HEK293 (cell line): Measurements from ENCODE around the gene CXCL17.

Experiments
- BCL11B ChIP-seq: fragments of 450-650 bp; formaldehyde crosslinking; IDR thresholded peaks from 2 replicates; pipeline ENCODE4 v1.5.1; 2016; ENCODE audit warnings: low read depth, missing biosample characterization, missing genetic modification characterization
- PRDM10 ChIP-seq: fragments of 450-650 bp; formaldehyde crosslinking; IDR thresholded peaks from 2 replicates; pipeline ENCODE4 v1.5.1; 2016; ENCODE audit warnings: missing biosample characterization, missing genetic modification characterization
- PRDM2 ChIP-seq: fragments of 450-650 bp; formaldehyde crosslinking; IDR thresholded peaks from 2 replicates; pipeline ENCODE4 v1.5.1; 2016; ENCODE audit warnings: missing biosample characterization, missing genetic modification characterization, borderline replicate concordance
- SP7 ChIP-seq: fragments of 450-650 bp; formaldehyde crosslinking; IDR thresholded peaks from 2 replicates; pipeline ENCODE4 v1.5.1; 2016; ENCODE audit warnings: missing biosample characterization, missing genetic modification characterization
- ZBTB44 ChIP-seq: fragments of 450-650 bp; IDR thresholded peaks from 2 replicates; pipeline ENCODE4 v1.5.1; 2018; ENCODE audit warnings: missing biosample characterization, mild to moderate bottlenecking, missing genetic modification characterization
- ZBTB48 ChIP-seq: fragments of 450-650 bp; formaldehyde crosslinking; IDR thresholded peaks from 2 replicates; pipeline ENCODE4 v1.5.1; 2016; ENCODE audit warnings: missing biosample characterization, missing genetic modification characterization
- ZBTB8A ChIP-seq: fragments of 450-650 bp; formaldehyde crosslinking; IDR thresholded peaks from 2 replicates; pipeline ENCODE4 v1.5.1; 2016; ENCODE audit warnings: missing biosample characterization, missing genetic modification characterization
- ZFP41 ChIP-seq: fragments of 450-650 bp; formaldehyde crosslinking; IDR thresholded peaks from 2 replicates; pipeline ENCODE4 v1.5.1; 2016; ENCODE audit warnings: missing biosample characterization, missing genetic modification characterization, borderline replicate concordance
- ZIC2 ChIP-seq: fragments of 450-650 bp; formaldehyde crosslinking; IDR thresholded peaks from 2 replicates; pipeline ENCODE4 v1.5.1; 2016; ENCODE audit warnings: missing biosample characterization, missing genetic modification characterization
- ZNF133 ChIP-seq: fragments of 450-650 bp; formaldehyde crosslinking; IDR thresholded peaks from 2 replicates; pipeline ENCODE4 v1.5.1; 2016; ENCODE audit warnings: missing biosample characterization, missing genetic modification characterization
- ZNF157 ChIP-seq: fragments of 450-650 bp; formaldehyde crosslinking; IDR thresholded peaks from 2 replicates; pipeline ENCODE4 v1.5.1; 2016; ENCODE audit warnings: missing biosample characterization, missing genetic modification characterization
- ZNF16 ChIP-seq: fragments of 450-650 bp; formaldehyde crosslinking; IDR thresholded peaks from 2 replicates; pipeline ENCODE4 v1.5.1; 2016; ENCODE audit warnings: low read depth, missing biosample characterization, missing genetic modification characterization
- ZNF214 ChIP-seq: fragments of 450-650 bp; formaldehyde crosslinking; IDR thresholded peaks from 2 replicates; pipeline ENCODE4 v1.5.1; 2017; ENCODE audit warnings: missing biosample characterization, mild to moderate bottlenecking, missing genetic modification characterization, borderline replicate concordance
- ZNF274 ChIP-seq, 2 experiments: fragments of 200-500 bp in 1 of 2; fragments of 450-650 bp in 1 of 2; sonication (Bioruptor generic) in 1 of 2; formaldehyde crosslinking in 1 of 2; IDR thresholded peaks; 2 replicates each; pipeline versions ENCODE4 v1.5.1 to v1.6.1; 2014 to 2016; ENCODE audit warnings: borderline replicate concordance in 1 of 2, inconsistent platforms in 1 of 2, low read length in 1 of 2, missing biosample characterization in 1 of 2, missing genetic modification characterization in 1 of 2
- ZNF302 ChIP-seq: fragments of 450-650 bp; formaldehyde crosslinking; IDR thresholded peaks from 2 replicates; pipeline ENCODE4 v1.5.1; 2016; ENCODE audit warnings: missing biosample characterization, missing genetic modification characterization, low read depth
- ZNF366 ChIP-seq: fragments of 450-650 bp; formaldehyde crosslinking; conservative IDR thresholded peaks from 2 replicates; pipeline ENCODE4 v1.5.1; 2016; ENCODE audit warnings: missing biosample characterization, missing genetic modification characterization
- ZNF423 ChIP-seq: fragments of 450-650 bp; formaldehyde crosslinking; IDR thresholded peaks from 2 replicates; pipeline ENCODE4 v1.5.1; 2016; ENCODE audit warnings: missing biosample characterization, missing genetic modification characterization
- ZNF501 ChIP-seq: fragments of 450-650 bp; formaldehyde crosslinking; IDR thresholded peaks from 2 replicates; pipeline ENCODE4 v1.5.1; 2016; ENCODE audit warnings: missing biosample characterization, missing genetic modification characterization
- ZNF549 ChIP-seq: fragments of 450-650 bp; IDR thresholded peaks from 2 replicates; pipeline ENCODE4 v1.5.1; 2018; ENCODE audit warnings: missing biosample characterization, missing genetic modification characterization, mild to moderate bottlenecking, inconsistent platforms, moderate library complexity
- ZNF596 ChIP-seq: fragments of 450-650 bp; IDR thresholded peaks from 2 replicates; pipeline ENCODE4 v1.5.0; 2018; ENCODE audit warnings: missing biosample characterization, mild to moderate bottlenecking, missing genetic modification characterization, moderate library complexity
- ZNF624 ChIP-seq: fragments of 450-650 bp; formaldehyde crosslinking; IDR thresholded peaks from 2 replicates; pipeline ENCODE4 v1.5.1; 2017; ENCODE audit warnings: missing biosample characterization, missing genetic modification characterization
- ZNF658 ChIP-seq: fragments of 450-650 bp; formaldehyde crosslinking; IDR thresholded peaks from 2 replicates; pipeline ENCODE4; 2016; ENCODE audit warnings: missing biosample characterization, missing genetic modification characterization
- ZNF670 ChIP-seq: fragments of 450-650 bp; formaldehyde crosslinking; IDR thresholded peaks from 2 replicates; pipeline ENCODE4 v1.5.1; 2016; ENCODE audit warnings: missing biosample characterization, missing genetic modification characterization, low read depth
- ZNF768 ChIP-seq: fragments of 450-650 bp; formaldehyde crosslinking; IDR thresholded peaks from 2 replicates; pipeline ENCODE4 v1.5.1; 2018; ENCODE audit warnings: missing biosample characterization, mild to moderate bottlenecking, missing genetic modification characterization
- ZNF785 ChIP-seq: fragments of 450-650 bp; formaldehyde crosslinking; IDR thresholded peaks from 2 replicates; pipeline ENCODE4 v1.5.1; 2016; ENCODE audit warnings: missing biosample characterization, missing genetic modification characterization
- TF ChIP-seq, protein P1 (sequence below): fragments of 450-650 bp; formaldehyde crosslinking; IDR thresholded peaks from 2 replicates; pipeline ENCODE4 v1.5.1; 2016; ENCODE audit warnings: missing biosample characterization, missing genetic modification characterization

The CXCL17 gene

DNA sequence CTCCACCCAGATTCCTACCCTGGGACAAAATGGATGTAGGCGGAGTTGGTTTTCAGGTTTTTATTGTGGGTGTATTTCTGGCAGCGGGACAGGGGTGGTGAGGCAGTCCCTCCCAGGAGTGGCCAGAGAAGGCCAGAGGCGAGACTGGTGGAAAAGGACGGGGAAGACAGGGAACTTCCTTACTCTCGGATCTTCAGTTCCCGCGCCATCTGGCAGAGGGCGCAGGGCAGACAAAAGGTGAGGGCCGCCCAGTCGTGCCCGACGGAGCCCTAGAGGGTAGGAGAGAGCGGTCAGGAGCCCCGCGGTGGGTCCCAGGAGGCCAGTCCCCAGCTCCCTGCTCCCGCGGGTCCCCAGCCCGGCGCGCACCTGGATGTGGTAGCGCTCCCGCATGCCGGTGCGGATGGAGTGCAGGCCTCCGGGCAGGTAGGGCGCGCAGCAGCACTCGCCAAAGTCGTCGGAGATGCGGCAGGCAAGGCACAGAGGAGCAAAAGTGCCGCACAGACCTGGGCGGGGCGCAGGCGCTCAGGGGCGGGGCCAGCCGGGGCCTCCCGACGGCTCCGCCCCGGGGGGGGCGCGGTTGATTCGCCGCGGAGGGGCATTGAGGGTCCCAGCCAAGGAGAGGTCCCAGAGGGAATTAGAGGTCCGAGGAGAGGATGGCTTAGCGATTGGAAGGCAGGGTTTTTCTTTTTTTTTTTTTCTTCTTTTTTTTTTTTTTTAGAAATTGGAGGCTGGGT, 55.6 kb downstream of the CXCL17 start (continued):
- TF ChIP-seq ZNF785 (peak; percentile 66; the same call in 1 of the 2 replicates), ZBTB44 (tag by site-specific recombination) (0 out of 2 replicates have a peak, but pooled peaks have one; percentile 19), ZNF133 (tag by site-specific recombination) (no peak), ZNF549 (no peak), ZNF658 (no peak), ZNF302 (tag by site-specific recombination) (no peak), BCL11B (peak; percentile 20; the same call in 1 of the 2 replicates), ZNF366 (tag by site-specific recombination) (peak; percentile 77), ZNF214 (tag by site-specific recombination) (no peak), ZNF768 (tag by site-specific recombination) (no peak), ZBTB48 (tag by site-specific recombination) (peak; percentile 92), ZNF157 (tag by site-specific recombination) (no peak), ZIC2 (tag by site-specific recombination) (peak; percentile 80), SP7 (tag by site-specific recombination) (peak; percentile 83), ZBTB8A (peak; percentile 99), PRDM2 (tag by site-specific recombination) (no peak), ZNF423 (tag by site-specific recombination) (peak; percentile 80; the same call in 1 of the 2 replicates), ZNF16 (tag by site-specific recombination) (peak; percentile 59), ZNF596 (tag by site-specific recombination) (no peak), ZNF501 (tag by site-specific recombination) (peak; percentile 85), ZNF624 (tag by site-specific recombination) (no peak), PRDM10 (peak; percentile 73), ZNF274 (IDR thresholded peaks at IDR 0.05; ENCODE audit: low read length) (no peak), ZNF274 (tag by site-specific recombination; IDR thresholded peaks at IDR 0.05; ENCODE audit: borderline replicate concordance) (no peak), ZFP41 (tag by site-specific recombination) (no peak), ZNF670 (tag by site-specific recombination) (no peak)
- TF ChIP-seq, protein P1, sequence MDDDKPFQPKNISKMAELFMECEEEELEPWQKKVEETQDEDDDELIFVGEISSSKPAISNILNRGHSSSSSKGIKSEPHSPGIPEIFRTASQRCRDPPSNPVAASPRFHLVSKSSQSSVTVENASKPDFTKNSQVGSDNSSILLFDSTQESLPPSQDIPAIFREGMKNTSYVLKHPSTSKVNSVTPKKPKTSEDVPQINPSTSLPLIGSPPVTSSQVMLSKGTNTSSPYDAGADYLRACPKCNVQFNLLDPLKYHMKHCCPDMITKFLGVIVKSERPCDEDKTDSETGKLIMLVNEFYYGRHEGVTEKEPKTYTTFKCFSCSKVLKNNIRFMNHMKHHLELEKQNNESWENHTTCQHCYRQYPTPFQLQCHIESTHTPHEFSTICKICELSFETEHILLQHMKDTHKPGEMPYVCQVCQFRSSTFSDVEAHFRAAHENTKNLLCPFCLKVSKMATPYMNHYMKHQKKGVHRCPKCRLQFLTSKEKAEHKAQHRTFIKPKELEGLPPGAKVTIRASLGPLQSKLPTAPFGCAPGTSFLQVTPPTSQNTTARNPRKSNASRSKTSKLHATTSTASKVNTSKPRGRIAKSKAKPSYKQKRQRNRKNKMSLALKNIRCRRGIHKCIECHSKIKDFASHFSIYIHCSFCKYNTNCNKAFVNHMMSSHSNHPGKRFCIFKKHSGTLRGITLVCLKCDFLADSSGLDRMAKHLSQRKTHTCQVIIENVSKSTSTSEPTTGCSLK (tag by site-specific recombination), result no peak
